ENCODE data around the gene RFTN1.

DNA sequence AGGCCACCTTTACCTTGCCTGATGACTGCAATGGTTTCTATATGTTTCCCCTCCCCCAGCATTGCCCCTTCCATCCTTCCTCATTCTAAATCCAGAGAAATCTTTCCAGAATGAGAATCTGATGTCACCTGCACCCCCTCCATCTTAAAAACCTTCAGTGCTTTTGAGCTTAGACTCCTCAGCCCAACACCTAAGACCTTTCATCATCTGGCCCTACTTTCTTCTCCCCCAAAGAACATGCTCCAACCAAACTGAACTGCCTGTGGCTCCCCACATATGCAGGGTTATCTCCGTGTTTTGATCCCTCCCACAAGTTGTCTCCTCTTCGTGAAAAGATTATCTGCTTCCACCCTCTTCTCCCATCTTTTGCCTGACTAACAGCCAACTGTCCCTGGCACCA is 27.3 kb downstream of the RFTN1 start:
- TF ChIP-seq SRF (IDR thresholded peaks at IDR 0.05; ENCODE audit: low read depth in 2 of 2, low read length in 2 of 2) (no peak), GABPA (IDR thresholded peaks at IDR 0.05; ENCODE audit: low read depth) (no peak), KDM1A (IDR thresholded peaks at IDR 0.05; ENCODE audit: borderline replicate concordance) (no peak), CHD1 (IDR thresholded peaks at IDR 0.05; ENCODE audit: low read depth, low read length) (no peak), YBX1 (IDR thresholded peaks at IDR 0.05) (no peak)
